H4 (cell line): ENCODE data around the gene GUCY2C. TPM values are rescaled to one million over a fixed set of nuclear protein-coding genes. Genes with fewer than 3 reads are reported as not detected.
"Not testable (repeated sequence)": the region's sequence is repeated elsewhere in the genome, so short reads cannot be mapped to it uniquely, and the experiment has no call there.

ENCODE experiments used
- DNase-seq: peaks from one replicate; pipeline ENCODE4 v3.0.0-alpha.2; 2015; ENCODE audit warnings: low spot score
- total RNA-seq: library from RNA; depleted of rRNA; stranded (reverse); fragments of >200 nt; shearing (Covaris generic); gene quantifications from 2 replicates; pipeline ENCODE4 v1.2.3, GENCODE V29; 2014; rRNA removed

GUCY2C gene
- not detected in 2 replicates for total RNA-seq

DNA sequence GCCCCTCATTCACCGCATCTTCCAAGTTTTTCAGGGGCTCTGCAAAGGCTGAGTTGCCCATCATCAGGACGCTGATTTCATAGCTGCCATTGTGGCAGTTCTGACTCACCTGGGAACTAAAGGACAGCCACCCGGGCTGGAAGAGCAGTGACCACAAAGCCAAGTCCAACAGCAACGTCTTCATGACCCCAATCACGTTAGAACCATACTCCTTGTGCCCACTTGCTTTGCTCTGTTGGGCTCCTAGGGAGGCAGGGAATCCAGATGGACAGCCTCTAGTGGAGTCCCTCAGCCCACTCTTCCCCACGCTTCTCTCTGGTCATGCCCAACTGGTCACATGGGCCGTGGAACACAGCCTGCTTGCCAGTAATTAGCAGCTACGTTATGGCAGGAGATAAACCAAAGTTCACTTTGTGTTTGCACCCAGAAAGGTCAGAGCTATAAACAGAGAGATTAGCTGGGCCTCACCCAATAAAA, at the start of gene GUCY2C:
Gene GUCY2C, minus strand, starts transcription at position 335 of the 477 bp plus-strand sequence. Its CDS starts 151 bp downstream, at position 184.
- DNase-seq: no peak

DNA sequence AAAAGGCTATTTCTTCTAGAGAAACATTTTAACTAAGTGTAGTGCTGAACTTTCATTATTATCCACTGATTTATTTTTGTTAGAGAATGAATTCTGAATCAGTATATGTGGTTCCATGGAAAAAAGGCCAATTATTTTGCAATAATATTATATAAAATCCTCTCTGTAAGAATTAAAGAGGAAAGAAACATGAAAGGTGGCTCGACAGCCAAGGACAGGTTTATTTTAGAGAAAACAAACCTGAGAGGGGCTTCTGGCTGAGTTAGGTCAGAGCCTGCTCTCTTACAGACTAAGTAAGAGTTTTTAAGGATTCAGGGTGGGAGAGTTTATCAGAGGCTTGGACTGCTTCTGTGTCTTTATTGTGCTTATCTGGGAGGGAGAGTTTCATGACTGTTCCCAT, 46.7 kb upstream of the GUCY2C start:
- DNase-seq: no peak

DNA sequence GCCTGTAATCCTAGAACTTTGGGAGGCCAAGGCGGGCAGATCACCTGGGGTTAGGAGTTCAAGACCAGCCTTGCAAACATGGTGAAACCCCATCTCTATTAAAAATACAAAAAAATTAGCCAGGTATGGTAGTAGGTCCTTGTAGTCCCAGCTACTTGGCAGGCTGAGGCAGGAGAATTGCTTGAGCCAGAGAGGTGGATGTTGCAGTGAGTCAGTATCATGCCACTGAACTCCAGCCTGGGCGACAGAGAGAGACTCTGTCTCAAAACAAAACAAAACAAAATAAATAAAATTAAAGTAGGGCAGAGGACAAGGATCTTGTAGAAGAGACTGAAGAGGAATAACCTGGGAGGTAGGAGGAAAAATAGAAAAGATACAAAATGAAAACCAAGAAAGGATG, 45.5 kb upstream of the GUCY2C start:
- DNase-seq: no peak

DNA sequence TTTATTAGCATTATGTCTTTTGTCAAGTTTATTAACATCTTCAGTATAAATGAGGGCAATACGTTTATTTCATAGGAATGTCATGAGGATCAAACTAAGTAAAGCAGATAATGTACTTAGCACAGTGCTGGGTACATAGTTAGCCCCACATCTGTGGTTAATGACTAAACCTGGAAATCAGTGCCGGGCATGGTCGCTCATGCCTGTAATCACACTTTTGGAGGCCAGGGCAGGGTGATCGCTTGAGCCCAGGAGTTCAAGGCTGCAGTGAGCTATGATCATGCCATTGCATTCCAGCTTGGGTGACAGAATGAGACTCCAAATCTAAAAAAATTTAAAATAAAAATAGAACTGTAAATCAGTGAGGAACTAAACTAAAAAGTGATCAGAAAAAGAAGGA, 44.8 kb upstream of the GUCY2C start:
- DNase-seq: no peak

DNA sequence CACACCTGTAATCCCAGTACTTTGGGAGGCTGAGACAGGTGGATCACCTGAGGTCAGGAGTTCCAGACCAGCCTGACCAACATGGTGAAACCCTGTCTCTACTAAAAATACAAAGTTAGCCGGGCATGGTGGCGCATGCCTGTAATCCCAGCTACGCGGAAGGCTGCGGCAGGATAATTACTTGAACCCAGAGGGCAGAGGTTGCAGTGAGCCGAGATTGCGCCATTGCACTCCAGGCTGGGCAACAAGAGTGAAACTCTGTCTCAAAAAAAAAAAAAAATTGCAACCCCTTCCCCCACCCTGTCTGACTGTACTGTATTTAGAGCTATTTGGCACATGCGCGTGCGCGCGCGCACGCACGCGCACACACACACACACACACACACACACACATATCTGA, 40.0 kb upstream of the GUCY2C start:
- DNase-seq: not testable (repeated sequence)

DNA sequence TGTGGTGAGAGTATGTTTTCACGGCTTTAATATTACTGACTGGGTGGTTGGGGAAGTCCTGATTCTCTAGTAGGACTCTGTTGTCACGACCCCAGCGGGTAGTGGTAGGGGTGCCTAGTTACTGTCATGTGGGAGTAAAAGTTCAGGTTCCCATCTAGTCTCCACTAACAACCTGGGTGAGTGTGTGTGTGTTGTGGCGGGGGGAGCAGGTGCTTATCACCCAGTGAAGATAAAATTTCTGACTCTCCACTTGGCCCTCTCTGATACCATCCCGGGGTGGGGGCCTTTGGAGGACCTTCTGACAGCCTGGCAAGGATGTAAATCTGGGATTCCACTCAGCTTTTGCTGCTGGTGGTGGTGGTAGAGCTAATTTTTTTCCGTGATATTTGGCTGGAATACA, 35.4 kb upstream of the GUCY2C start:
- no peak for DNase-seq

DNA sequence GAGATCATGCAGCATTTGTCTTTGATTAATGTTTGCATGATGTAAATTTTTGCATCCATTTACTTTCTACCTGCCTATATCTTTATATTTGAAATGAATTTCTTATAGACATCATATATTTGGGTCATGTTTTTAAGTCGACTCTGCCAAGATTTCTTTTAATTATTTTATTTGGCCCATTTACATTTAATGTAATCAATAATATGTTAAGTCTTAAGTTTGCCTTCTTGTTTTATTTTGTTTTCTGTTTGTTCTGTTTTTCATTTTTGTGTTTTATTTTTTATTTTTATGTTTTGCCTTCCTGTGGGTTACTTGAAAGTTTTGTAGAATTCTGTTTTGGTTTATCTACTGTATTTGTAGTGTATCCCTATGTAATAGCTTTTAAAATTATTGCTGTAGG, 33.2 kb upstream of the GUCY2C start:
- no peak for DNase-seq

DNA sequence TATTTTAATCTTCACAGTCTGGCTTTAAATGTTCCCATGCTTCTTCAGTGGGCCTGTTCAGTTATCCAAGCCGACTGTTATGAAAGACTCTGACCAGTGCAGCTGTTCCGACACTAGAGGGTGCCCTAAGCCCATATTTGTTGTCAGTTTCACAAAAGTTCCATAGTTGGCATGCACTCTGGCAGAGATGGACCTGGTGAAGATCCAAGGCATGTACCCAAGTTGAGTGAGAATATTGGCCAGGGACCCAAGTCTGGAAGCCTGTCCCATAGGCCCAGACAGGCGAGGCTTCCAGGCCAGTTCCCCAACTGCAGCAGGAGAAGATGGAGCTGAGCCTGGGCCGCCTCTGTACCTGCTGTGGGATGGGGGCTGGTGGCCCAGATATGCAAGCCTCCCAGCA, 27.4 kb upstream of the GUCY2C start:
- DNase-seq: peak; percentile 50

DNA sequence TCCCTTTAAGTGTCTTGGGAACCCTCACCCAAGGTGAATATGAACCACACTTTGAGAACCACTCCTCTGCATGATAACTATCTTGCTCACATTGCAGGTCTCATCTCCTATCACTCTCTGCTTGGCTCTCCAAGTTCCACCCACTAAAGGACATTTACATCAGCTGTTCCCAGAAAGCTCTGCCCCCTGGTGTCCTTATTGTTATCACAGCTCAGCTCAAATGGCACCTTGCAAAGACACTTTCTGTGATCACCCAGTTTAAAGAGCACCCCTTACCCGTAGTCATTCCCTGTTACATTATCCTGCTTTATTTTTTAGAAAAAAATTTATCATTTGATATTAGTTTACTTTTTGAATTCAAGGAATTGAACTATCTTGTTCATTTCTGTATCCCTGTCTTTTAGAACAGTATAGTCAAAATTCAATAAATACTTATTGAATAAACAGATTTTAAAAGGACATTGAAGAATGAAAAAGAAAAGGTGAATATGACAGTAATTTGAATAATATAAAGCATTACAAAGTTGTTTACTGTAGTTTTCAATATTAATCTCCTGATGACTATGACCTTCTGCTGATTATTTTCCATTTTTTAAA, 20.5 kb upstream of the GUCY2C start:
- DNase-seq: peak; percentile 44

DNA sequence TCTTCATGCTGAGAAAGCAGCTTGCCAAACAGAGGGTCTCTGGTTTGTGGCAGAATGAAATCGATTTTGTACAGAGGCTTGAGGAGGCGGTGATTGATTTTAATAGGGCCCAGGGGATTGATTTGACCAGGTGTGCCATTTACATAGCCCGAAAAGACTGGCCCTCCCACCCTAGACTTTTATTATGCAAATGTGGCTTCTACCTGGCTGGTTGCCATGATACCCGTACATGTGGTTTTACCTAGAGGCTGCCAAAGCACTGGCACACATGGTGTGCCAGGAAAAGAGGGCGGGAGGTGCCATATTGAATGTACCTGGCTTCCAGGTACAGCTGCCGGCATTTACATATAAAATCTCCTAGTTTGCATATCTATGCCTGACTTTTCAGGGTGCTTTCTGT, 18.0 kb upstream of the GUCY2C start:
- DNase-seq: no peak

DNA sequence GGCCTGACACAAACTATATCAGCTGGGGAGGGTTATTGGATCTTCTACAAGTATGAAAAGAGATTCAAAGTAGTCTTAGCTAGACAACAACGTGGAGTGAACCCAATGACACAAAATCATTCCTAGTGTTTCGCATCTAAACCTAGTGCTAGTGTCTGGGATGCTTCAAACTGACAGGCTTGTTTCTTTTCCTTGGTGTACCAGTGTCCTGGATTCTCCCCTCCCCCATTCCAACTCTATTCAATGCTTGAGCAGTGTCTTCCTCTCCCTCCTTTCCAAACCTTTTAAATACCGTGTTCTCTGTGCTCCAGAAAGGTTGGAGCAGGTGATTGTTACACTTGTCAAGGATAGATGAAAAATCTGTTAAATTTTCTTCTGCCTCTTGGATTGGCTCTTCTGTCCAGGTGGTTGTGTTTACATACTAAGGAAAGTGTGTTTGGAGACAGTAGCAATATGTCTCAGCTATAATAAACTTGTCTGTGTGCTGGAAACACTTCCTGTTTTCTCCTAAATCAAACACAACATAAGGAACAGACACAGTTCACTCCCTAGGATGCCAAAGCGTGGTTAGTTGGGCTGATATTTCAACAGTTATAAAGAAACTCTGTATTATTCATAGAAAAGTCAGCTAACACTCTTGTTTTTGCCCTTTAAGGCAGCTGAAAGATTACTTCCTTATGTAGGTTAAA, 14.4 kb upstream of the GUCY2C start:
- DNase-seq: no peak

DNA sequence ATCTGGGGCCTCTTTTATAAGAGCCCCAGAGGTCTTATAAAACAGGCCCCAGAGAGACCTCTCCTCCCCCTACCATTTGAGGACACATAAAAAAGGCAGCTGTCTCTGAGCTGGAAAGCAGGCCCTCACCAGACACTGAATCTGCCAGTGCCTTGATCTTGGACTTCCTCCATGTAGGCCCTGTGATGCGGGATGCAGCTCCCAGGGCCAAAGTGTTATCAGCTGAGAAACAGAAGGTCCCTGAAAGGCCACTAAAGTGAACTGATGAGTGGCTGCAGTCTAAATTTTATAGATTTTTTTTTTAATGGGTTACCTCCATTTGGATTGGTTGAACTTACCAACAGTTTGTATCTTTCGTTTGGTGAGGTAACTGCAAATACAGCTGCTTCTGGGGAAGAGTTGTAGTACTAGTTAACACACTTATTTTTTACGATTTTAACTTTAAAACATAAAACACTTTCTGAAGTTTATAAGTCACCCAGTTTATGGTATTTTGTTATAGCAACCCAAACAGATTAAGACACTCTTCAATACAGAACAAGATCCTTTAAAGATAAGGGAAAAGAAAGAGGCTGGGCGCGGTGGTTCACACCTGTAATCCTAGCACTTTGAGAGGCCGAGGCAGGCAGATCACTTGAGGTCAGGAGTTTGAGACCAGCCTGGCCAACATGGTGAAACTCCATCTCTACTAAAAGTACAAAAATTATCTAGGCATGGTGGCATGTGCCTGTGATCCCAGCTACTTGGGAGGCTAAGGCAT, 5.6 kb upstream of the GUCY2C start:
- no peak for DNase-seq

DNA sequence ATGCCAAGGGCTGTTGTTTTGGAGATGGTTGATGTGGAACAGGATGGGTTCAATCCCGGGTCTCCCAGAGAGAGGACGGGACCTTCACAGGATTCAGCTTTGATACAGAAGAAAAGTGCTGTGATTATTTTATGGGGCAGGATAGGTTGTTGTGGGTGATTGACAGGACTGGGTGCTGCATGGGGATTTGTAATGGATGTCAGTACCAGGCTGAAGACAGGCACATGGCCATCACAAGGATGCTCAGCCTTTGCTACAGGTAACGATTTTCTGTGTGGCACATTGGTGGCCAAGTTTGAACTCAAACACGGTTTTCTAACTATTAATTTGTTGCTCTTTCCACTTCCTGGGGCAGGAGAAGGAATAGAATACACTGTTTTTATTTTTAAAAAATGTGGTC, 4.5 kb upstream of the GUCY2C start:
- DNase-seq: no peak

DNA sequence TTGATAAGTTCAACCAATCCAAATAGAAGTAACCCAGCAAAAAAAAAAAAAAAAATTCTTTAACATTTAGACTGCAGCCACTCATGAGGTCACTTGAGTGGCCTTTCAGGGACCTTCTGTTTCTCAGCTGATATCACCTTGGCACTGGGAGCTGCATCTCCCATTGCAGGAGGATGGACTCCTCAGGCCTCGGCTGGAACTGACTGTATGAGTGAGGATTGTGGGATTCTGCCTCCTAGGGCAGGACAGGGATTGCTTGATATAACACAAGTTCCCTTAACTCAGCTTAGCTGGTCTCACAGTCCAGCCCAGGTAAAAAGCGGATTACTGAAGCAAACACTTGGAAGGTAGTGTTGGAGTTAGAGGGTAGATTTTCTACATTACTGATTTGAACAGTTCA, 3.5 kb upstream of the GUCY2C start:
- DNase-seq: no peak

DNA sequence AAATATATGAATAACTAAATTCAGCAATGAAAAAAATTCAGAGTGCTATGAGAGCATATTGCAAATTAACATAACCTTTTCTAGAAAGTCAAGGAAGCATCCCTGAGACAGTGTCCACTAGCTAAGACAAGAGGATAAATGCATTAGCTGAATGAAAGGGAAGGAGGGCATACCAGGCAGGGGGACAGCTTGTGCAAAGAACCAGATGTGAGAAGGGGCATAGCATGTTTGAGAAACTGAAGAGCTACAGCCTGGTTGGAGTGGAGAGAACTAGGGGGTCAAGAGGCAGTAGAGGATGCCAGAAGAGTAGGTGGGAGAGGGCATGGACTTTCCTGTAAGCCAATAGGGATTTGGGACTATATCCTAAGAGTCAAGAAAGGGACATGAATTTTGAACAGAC, 2.2 kb upstream of the GUCY2C start:
- no peak for DNase-seq

DNA sequence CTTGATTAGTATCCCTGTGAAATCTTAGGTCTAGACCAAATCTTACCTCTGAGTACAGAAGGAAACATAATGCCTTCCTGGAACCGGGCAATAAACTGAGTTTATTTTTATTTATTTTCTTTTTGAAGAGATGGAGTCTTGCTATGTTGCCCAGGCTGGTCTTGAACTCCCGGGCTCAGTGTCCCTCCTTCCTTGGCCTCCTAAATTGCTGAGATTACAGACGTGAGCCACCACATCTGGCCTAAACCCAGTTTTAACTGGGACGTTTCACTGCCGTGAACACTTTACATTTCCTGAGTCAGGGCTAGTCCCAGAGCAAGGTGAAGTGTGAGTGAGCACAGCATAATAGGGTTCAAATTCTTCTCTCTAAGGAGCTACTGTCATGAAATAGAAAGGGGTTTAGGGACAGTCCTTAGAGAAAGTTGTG, 671 bp downstream of the GUCY2C start:
- no peak for DNase-seq

DNA sequence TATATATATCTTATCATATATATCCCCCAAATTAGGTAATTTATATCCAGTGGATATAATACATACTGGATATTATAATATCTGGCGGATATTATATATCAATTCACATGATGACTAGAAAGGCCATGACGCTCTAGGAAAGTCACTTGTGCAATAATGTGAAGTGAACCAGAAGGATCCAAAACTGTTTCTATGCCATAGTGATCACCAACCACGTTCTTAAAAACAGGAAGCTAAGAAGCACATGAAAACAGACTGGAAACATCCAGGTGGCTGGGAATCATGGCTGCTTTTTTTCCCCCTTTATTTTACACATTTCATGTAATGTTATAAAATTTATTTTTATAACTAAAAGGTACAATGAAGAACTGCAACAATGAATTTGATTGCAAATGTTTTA, 1.4 kb downstream of the GUCY2C start:
- no peak for DNase-seq

DNA sequence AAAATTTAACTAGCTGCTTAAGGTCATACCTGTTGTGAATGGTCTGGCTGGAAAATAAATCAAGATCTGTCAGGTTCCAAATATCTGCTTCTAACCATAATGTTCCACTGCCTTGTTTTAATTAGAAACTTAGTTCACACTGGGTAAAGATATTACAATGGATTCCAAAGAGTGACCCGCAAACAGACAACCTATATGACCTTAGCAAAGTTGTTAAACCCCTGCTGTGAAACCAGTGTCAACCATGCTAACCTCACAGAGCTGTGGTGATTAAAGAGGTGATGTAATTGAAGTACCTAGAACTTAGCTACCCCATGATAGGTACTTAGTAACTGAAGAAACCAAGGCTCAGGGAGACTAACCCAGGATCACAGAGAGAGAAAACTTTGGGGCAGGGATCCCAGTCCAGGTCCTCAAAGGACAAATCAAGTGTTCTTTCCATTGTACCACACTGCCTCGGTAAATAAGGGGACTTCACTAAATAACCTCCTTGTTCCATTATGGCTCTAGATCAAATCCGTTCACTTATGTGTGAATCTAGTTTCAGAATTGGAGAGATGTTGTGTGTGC, 2.2 kb downstream of the GUCY2C start:
- no peak for DNase-seq

DNA sequence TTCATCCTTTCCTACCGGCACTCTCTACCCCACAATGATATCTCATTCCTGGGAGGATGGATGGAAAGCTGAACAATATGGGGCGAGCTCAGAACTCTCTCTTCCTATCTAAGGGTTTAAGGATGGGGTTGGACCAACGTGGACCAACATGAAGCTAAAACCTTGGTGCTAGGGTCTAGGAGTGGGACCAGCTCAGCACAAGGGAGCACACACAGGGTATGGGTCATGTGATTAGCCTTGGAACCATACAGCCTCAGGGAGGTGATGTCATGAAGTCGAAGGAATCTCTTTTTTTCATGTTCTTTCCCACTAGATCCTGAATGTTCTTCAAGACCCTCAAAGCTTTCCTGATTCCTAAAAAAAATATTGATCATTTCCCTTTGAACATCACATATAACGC, 3.3 kb downstream of the GUCY2C start:
- no peak for DNase-seq

DNA sequence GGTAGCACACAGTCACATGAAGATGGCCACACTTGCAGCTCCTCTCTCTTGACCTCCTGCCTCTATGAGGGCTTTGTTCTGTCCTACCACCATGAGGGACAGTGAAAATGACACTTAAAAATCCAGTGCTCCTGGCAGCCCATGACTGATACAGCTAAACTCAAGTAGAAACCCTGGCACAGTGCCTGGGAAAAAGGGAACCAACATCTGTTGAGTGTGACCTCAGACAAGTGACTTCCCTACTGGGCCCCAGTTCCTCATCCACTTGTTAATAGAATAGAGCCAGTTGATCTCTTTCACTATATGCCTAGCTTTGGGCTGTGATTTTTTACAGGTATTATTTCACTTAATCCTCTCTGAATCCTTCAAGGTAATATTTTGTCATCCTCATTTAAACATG, 4.8 kb downstream of the GUCY2C start:
- DNase-seq: no peak

DNA sequence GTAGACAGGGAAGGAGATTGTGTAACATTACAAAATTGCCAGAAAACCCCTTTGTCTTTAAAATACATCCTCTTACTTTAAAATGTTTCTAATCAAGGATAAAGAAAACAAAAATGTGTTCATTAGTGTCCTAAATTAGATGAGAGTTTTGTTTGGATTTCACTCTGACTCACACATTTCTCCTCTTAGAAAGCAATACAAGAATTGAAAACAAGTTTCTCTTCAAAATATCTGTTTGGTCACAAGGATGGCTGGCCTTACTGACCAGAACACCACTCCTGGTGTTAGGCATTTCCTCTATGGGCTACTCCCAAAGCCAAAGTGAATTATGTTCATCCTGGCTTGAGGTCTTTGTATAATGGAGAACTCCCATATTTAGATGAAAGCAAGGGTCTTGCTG, 6.4 kb downstream of the GUCY2C start:
- no peak for DNase-seq

DNA sequence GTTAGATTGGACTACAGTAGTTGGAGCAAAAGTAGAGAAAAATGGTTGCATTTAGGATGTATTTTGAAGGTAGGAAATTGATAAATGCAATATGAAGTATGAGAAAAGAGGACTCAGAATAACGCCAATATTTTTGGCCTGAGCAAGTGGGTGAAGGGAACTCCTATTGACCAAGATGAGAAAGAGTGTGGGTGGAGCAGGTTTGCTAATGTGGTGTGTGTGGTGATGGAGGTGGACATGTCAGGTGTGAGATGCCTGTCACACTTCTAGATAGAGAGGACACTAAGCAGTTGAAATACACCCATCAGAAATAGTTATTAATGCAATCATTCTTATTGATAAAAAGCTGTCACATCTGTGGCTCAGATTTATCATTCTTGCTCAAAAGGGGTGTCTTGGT, 7.3 kb downstream of the GUCY2C start:
- no peak for DNase-seq

DNA sequence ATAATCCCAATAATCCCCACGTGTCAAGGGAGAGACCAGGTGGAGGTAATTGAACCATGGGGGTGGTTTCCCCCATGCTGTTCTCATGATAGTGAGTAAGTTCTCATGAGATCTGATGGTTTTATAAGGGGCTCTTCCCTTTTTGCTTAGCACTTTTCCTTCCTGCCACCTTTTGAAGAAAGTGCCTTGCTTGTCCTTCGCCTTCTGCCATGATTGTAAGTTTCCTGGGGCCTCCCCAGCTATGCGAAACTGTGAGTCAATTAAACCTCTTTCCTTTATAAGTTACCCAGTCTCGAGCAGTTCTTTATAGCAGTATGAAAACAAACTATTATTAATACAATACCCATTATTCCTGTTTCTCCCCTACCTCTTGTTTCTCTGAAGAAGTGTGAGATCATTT, 14.2 kb downstream of the GUCY2C start:
- DNase-seq: not testable (repeated sequence)
